Kidney epithelial cell (primary cell): ENCODE data around the gene KIF5A. TPM values are rescaled to one million over a fixed set of nuclear protein-coding genes. Genes with fewer than 3 reads are reported as not detected.

Experiments used
- DNase-seq: peaks from one replicate; pipeline ENCODE4 v3.0.0-alpha.2; 2010; ENCODE audit warnings: low read depth
- H3K27me3 ChIP-seq: 2 replicates; pipeline ENCODE4 v1.6.0; 2011; ENCODE audit warnings: low read length; ENCODE audit not compliant: control insufficient read depth, insufficient read depth
- H3K36me3 ChIP-seq: 2 replicates; pipeline ENCODE4 v1.5.1; 2011; ENCODE audit warnings: low read length; ENCODE audit not compliant: control insufficient read depth, insufficient read depth
- H3K4me3 ChIP-seq: 2 replicates; pipeline ENCODE4 v1.5.1; 2011; ENCODE audit warnings: low read depth, mild to moderate bottlenecking, control low read depth, low read length
- total RNA-seq: library from RNA; depleted of rRNA; stranded (reverse); fragments of >200 nt; gene quantifications from 2 replicates; pipeline ENCODE4 v1.2.3, GENCODE V29; 2015
- TF ChIP-seq, protein P1 (sequence below): IDR thresholded peaks from 2 replicates; pipeline ENCODE4 v1.5.1; 2011; ENCODE audit warnings: mild to moderate bottlenecking, moderate library complexity, low read length, control low read depth, inconsistent platforms; ENCODE audit not compliant: insufficient read depth, poor library complexity, severe bottlenecking

KIF5A gene
- total RNA-seq, 1 donor from 2014 or later: 1.9 TPM

DNA sequence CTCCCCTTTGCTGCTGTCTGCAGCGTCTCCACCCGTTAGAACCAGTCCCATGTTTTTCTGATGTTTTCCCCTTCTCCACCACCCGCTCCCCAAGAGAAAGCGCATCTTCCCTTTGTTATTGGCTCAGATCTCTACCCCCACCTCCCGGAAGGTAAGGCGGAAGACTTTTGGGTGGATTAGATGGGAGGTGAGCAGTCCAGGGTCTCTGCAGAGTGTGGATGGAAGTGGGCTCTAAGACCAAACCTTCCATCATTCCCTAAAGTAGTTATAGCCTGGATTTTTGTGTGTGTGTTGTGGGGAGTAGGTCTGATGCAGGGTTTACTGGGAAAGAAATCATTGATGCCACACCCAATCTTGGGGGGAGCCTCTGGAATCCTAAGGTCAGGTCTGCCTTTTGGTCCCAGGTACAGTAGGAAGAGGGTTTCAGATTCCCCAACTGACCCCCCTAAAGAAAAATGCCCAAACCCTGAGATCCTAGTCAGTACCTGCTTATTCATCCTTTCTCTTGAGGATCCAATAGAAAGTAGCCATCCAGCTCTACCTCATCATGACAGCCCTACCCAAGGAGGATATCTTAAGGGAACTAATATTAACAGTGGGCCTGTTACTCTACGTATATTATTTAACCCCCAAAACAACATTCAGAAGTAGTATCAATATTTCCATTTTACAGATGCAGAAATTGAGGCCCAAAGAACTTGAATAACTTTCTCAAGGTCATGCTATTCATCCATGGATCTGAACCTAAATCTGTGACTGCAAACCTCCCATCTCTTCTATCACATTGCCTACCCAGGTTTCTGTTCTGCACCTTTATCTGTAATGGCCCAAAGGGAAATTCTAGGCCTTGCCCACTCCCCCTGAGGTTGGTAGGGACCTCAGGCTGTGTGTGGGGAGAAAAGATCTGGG is 1.1 kb downstream of the KIF5A start:
- TF ChIP-seq, protein P1, sequence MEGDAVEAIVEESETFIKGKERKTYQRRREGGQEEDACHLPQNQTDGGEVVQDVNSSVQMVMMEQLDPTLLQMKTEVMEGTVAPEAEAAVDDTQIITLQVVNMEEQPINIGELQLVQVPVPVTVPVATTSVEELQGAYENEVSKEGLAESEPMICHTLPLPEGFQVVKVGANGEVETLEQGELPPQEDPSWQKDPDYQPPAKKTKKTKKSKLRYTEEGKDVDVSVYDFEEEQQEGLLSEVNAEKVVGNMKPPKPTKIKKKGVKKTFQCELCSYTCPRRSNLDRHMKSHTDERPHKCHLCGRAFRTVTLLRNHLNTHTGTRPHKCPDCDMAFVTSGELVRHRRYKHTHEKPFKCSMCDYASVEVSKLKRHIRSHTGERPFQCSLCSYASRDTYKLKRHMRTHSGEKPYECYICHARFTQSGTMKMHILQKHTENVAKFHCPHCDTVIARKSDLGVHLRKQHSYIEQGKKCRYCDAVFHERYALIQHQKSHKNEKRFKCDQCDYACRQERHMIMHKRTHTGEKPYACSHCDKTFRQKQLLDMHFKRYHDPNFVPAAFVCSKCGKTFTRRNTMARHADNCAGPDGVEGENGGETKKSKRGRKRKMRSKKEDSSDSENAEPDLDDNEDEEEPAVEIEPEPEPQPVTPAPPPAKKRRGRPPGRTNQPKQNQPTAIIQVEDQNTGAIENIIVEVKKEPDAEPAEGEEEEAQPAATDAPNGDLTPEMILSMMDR: no peak
- no peak for DNase-seq
- no peaks in the 10 kb centered on the region for H3K36me3 ChIP-seq
- H3K27me3 ChIP-seq: peaks cover 8% of the 10 kb centered on the region
- H3K4me3 ChIP-seq: peak overlapping the region; percentile 72

GRCh38 chr12:57551637-57552305 is 1.9 kb downstream of the KIF5A start:
- Histone ChIP-seq H3K36me3 (no peaks in the 10 kb centered on the region), H3K4me3 (no peak overlapping the region), H3K27me3 (peaks cover 8% of the 10 kb centered on the region)
- DNase-seq: no peak
- TF ChIP-seq, protein P1: no peak

- Histone ChIP-seq H3K4me3 (no peak overlapping the region), H3K36me3 (no peaks in the 10 kb centered on the region), H3K27me3 (peaks cover 8% of the 10 kb centered on the region)
- DNase-seq: no peak
- TF ChIP-seq, protein P1: no peak
Measured at GRCh38 chr12:57552306-57552651, 2.4 kb downstream of the KIF5A start.

- H3K4me3 ChIP-seq: no peak overlapping the region
- TF ChIP-seq, protein P1: no peak
- DNase-seq: no peak
- H3K27me3 ChIP-seq: peaks cover 8% of the 10 kb centered on the region
- H3K36me3 ChIP-seq: no peaks in the 10 kb centered on the region
Measured at GRCh38 chr12:57552835-57553313, 3.0 kb downstream of the KIF5A start.

DNA sequence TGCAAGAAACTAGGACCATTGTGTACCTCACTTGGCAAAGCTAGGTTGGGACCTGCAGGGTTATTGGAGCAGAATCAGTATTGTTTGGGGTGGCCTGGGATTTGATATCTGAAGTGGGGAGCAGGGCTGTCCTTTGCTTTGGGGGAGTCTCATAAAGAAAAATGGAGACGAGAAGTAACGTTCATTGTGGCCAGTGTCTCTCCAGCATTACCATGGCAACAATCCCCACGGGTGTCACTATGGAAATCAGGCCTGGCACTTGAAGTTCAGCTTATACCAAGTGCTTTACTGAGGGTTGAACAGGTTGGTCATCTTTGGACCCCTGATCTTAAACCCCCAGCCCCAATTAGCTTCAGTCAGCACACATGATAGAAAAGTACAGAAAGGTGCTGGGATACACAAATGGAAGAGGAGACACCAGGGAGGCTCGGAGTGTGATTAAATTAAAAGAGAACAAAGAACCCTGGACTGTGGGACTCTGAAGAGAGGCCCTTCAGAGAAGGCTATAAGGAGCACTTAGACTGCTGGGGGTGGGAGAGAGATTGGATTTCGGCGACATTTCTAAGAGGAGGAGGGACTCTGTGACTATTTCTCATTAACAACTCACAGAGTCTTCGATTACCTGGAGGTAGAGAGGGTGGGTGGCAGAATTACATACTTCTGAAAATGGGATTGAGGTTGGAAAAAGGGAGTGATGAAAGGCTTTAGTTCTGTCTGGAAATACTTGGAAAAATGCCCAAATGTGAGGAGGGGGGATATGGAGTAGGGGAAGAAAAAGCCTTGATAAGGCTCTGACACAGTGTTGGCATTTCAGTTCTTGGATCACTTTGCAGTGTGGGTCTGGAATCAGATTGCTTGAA is 3.7 kb downstream of the KIF5A start:
- DNase-seq: no peak
- Histone ChIP-seq H3K36me3 (no peaks in the 10 kb centered on the region), H3K27me3 (peaks cover 6% of the 10 kb centered on the region), H3K4me3 (no peak overlapping the region)
- TF ChIP-seq, protein P1: no peak
